Lower leg skin (tissue), 4 donors: ENCODE results near the gene BACE1-AS. TPM values are rescaled to one million over a fixed set of nuclear protein-coding genes. Genes with fewer than 3 reads are reported as not detected.
"Not testable (repeated sequence)": the region's sequence is repeated elsewhere in the genome, so short reads cannot be mapped to it uniquely, and the experiment has no call there.

ENCODE experiments used
- DNase-seq, 2 donors: peaks; one replicate each; pipeline ENCODE4 v3.0.0-alpha.2; 2019; ENCODE audit warnings: low spot score in 2 of 2
- H3K4me3 ChIP-seq: fragments of 200-600 bp; sonication (generic); 2 replicates; pipeline ENCODE4 v1.5.1; 2017; ENCODE audit warnings: mild to moderate bottlenecking, low read depth; ENCODE audit not compliant: poor library complexity, severe bottlenecking
- POLR2A ChIP-seq, 2 donors: fragments of 450-650 bp; IDR thresholded peaks; one replicate each; pipeline ENCODE4 v1.6.1; 2016 to 2017; ENCODE audit warnings: antibody characterized with exemption in 2 of 2, mild to moderate bottlenecking in 1 of 2, moderate library complexity in 1 of 2
- WGBS, 2 donors: methylation state at CpG; one replicate each; pipeline ENCODE4 v1.1.5; 2018; 5-methylcytosine and 5-hydroxymethylcytosine counted together
- intact Hi-C: fragments of 100-400 bp; cut with DNase I; formaldehyde crosslinking; loops from one replicate; pipeline ENCODE4 v1.15.0; 2023; ENCODE audit warnings: low total_unique reads
- total RNA-seq, 4 donors: library from RNA; depleted of rRNA; stranded (reverse); fragments of >200 nt; gene quantifications; one replicate each; pipeline ENCODE4 v1.1.0, GENCODE V29; 2016
- TF ChIP-seq, protein P1 (sequence below), 3 donors: fragments of 450-650 bp; IDR thresholded peaks; one replicate each; pipeline ENCODE4 v1.5.1; 2016; ENCODE audit warnings: antibody characterized with exemption in 3 of 3, mild to moderate bottlenecking in 3 of 3, moderate library complexity in 2 of 3

BACE1-AS gene
- total RNA-seq, 4 donors from 2014 or later: 2.7 to 5.8 (median 4.2) TPM

DNA sequence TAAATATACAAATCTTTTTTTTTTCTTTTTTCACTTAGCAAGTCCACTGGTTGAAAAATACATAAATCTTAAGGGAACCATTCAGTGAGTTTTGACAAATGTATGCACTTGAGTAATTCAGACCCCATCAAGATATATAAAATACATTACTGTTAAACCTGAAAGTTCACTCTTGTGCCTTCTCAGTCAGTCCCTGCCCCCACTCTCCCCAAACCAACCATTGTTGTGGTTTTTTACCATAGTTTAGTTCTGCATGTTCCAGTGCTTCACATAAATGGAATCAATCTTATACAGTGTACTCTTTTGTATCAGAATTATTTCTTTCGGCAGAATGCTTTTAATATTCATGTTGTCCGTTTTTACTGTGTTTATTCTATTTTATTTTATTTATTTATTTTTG is 32.6 kb upstream of the BACE1-AS start:
- TF ChIP-seq, protein P1, sequence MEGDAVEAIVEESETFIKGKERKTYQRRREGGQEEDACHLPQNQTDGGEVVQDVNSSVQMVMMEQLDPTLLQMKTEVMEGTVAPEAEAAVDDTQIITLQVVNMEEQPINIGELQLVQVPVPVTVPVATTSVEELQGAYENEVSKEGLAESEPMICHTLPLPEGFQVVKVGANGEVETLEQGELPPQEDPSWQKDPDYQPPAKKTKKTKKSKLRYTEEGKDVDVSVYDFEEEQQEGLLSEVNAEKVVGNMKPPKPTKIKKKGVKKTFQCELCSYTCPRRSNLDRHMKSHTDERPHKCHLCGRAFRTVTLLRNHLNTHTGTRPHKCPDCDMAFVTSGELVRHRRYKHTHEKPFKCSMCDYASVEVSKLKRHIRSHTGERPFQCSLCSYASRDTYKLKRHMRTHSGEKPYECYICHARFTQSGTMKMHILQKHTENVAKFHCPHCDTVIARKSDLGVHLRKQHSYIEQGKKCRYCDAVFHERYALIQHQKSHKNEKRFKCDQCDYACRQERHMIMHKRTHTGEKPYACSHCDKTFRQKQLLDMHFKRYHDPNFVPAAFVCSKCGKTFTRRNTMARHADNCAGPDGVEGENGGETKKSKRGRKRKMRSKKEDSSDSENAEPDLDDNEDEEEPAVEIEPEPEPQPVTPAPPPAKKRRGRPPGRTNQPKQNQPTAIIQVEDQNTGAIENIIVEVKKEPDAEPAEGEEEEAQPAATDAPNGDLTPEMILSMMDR (IDR thresholded peaks at IDR 0.05): no peak
- no peak for TF ChIP-seq POLR2A (IDR thresholded peaks at IDR 0.05)
- H3K4me3 ChIP-seq: no peak overlapping the region
- intact Hi-C loops: no loop called here
- DNase-seq: no peak
- WGBS, 2 donors: 92 to 93% methylated on average over 2 of the region's 2 CpGs

DNA sequence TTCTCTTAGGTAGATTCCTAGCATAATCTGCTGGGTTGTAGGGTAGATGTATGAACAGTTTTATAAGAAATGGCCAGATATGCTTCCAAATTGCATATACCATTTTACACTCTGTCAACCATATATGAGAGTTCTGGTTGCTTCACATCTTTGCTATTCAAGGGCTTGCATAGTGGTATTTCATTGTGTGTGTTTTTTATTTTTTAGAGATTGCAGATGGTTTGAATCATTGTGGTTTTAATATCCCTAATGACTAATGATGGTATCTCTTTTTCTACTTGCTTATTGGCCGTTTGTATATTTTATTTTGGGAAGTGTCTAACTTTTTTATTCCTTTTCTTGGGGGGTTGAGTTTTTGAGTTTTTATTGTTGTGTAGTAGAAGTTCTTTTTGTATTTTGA is 31.7 kb upstream of the BACE1-AS start:
- 50 to 57% methylated on average over 1 of the region's 1 CpG for WGBS, 2 donors
- DNase-seq: no peak
- TF ChIP-seq POLR2A (IDR thresholded peaks at IDR 0.05): no peak
- TF ChIP-seq, protein P1 (IDR thresholded peaks at IDR 0.05): no peak
- H3K4me3 ChIP-seq: no peak overlapping the region
- intact Hi-C loops: no loop called here

DNA sequence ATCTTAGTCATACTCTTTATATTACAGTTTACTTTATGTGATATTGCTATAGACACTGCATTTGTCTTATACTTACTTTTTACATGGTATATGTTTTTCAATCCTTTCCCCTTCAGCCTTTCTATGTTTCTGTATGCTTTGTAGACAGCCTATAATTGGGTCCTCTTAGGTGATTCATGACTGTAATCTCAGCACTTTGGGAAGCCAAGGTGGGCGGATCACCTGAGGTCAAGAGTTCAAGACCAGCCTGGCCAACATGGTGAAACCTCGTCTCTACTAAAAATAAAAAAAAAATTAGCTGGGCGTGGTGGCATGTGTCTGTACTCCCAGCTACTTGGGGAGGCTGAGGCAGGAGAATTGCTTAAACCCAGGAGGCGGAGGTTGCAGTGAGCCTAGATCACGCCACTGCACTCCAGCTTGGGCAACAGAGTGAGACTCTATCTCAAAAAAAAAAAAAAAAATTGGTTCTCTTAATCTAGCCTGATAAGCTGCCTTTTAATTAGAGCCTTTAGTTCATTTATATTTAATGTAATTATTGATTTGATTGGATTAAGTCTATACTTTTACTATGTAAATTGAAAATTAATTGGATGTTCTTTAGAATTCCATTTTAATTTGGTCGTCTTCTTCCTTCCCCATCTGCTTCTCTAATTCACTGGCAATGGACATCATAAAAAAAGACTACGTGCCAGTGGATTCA is 26.4 kb upstream of the BACE1-AS start:
- H3K4me3 ChIP-seq, intact Hi-C loops, DNase-seq: not testable (repeated sequence)
- 90 to 94% methylated on average over 7 of the region's 7 CpGs for WGBS, 2 donors

DNA sequence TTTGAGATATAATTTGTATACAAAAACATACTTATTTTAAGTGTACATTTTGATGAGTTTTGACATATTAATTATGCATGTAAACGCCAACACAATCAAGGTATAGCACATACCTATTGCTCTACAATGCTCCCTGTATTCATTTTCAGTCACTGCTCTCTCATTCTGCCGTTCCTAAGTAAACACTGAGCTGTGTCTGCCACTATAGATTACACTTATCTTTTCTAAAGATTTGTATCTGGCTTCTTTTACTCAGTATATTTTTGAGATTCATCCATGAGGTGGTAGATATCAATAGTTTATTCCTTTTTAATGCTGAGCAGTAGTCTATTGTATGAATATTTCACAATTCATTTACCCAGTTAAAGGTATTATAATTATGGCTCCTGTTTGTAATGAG is 25.4 kb upstream of the BACE1-AS start:
- no peak for DNase-seq
- no peak overlapping the region for H3K4me3 ChIP-seq
- TF ChIP-seq, protein P1 (IDR thresholded peaks at IDR 0.05): no peak
- no peak for TF ChIP-seq POLR2A (IDR thresholded peaks at IDR 0.05)
- intact Hi-C loops: no loop called here
- 89 to 92% methylated on average over 2 of the region's 2 CpGs for WGBS, 2 donors

DNA sequence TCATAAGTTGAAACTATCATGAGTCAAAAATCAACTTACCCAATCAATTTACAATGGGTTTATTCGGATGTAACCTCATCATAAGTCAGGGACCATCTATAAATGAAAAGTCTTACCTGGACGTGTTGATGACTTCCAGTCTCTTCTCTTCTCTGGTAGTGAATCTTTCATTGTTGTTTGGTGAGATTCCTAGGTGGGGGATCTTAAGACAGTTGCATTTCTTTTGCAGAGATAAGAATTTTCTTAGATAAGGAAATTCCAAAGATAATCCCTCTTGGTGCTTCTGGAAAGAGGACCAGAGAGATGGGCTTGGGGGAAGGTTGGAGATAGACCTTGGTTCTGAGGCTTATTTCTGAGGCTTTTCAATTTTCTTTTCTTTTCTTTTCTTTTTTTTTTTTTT is 21.3 kb upstream of the BACE1-AS start:
- no peak for DNase-seq
- TF ChIP-seq POLR2A (IDR thresholded peaks at IDR 0.05): no peak
- TF ChIP-seq, protein P1 (IDR thresholded peaks at IDR 0.05): no peak
- no peak overlapping the region for H3K4me3 ChIP-seq
- intact Hi-C loops: no loop called here
- 95% methylated on average over 2 of the region's 2 CpGs for WGBS, 2 donors

DNA sequence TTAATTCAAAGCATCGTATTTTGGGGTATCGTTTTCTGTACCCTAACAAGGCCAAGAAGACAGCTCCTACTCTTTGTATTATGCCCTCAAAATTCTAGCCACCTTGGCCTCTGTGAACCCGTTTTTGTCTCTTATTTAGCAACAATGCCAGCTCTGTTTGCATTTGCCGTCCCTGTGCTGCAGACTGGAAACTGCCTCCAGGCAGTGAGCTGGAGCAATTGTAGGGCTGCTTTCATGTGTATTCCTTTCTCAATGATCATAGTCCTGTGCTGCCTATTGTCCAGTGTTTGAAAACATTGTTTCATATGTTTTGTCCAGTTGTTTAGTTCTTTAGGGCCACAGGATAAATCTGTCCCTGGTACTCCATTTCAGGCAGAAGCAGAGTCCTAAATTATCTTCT is 19.9 kb upstream of the BACE1-AS start:
- no peak for DNase-seq
- 90 to 94% methylated on average over 4 of the region's 4 CpGs for WGBS, 2 donors
- no peak overlapping the region for H3K4me3 ChIP-seq
- intact Hi-C loops: no loop called here
- TF ChIP-seq POLR2A (IDR thresholded peaks at IDR 0.05): no peak
- TF ChIP-seq, protein P1 (IDR thresholded peaks at IDR 0.05): no peak

DNA sequence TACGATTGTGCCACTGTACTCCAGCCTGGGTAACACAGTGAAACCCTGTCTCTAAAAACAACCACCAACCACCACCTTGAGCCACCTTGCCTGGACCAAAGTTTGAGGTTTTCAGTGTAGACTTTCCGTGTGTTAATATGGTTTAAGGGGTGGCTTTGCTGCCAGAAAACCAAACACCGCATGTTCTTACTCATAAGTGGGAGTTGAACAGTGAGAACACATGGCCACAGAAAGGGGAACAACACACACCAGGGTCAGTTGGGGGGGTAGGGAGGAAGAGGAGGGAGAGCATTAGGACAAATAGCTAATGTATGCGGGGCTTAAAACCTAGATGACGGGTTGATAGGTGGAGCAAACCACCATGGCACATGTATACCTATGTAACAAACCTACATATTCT is 19.0 kb upstream of the BACE1-AS start:
- H3K4me3 ChIP-seq, DNase-seq, intact Hi-C loops: not testable (repeated sequence)
- 94 to 96% methylated on average over 5 of the region's 5 CpGs for WGBS, 2 donors
